Neuronal stem cell (in vitro differentiated cells): ENCODE measurements around the gene CFAP97D2.

Source experiments
- DNase-seq: peaks from one replicate; pipeline ENCODE4 v3.0.0-alpha.2; 2013; ENCODE audit warnings: low spot score
- H2AFZ ChIP-seq: one replicate; pipeline ENCODE4 v1.6.1; 2013; ENCODE audit warnings: mild to moderate bottlenecking, low read length, inconsistent platforms
- H2AK5ac ChIP-seq: 2 replicates; pipeline ENCODE4 v1.6.1; 2013; ENCODE audit warnings: low read depth, mild to moderate bottlenecking, inconsistent platforms, low read length, moderate library complexity, mixed read lengths
- H2BK120ac ChIP-seq: 2 replicates; pipeline ENCODE4 v1.6.1; 2013; ENCODE audit warnings: low read depth, mild to moderate bottlenecking, inconsistent platforms, low read length, moderate library complexity, mixed read lengths
- H2BK12ac ChIP-seq: one replicate; pipeline ENCODE4 v1.6.1; 2013; ENCODE audit warnings: low read length, inconsistent platforms
- H2BK15ac ChIP-seq: 2 replicates; pipeline ENCODE4 v1.6.1; 2013; ENCODE audit warnings: mild to moderate bottlenecking, low read length, inconsistent platforms, mixed read lengths
- H2BK5ac ChIP-seq: one replicate; pipeline ENCODE4 v1.6.1; 2013; ENCODE audit warnings: inconsistent platforms, mild to moderate bottlenecking, low read length, moderate library complexity
- H3K14ac ChIP-seq: one replicate; pipeline ENCODE4 v1.6.1; 2013; ENCODE audit warnings: low read length, inconsistent platforms
- H3K18ac ChIP-seq: 2 replicates; pipeline ENCODE4 v1.6.1; 2013; ENCODE audit warnings: low read length, inconsistent platforms
- H3K23ac ChIP-seq: 2 replicates; pipeline ENCODE4 v1.6.1; 2013; ENCODE audit warnings: low read depth, mild to moderate bottlenecking, mixed read lengths, low read length, inconsistent platforms; ENCODE audit not compliant: poor library complexity
- H3K27ac ChIP-seq: replicated peaks from 3 replicates; pipeline ENCODE4 v1.5.1; 2013; ENCODE audit warnings: low read length, inconsistent platforms
- H3K27me3 ChIP-seq, 3 experiments: 2 replicates each; pipeline ENCODE4 v1.6.1; 2013; ENCODE audit warnings: low read length in 3 of 3, mild to moderate bottlenecking in 2 of 3, inconsistent platforms in 1 of 3, low read depth in 1 of 3, mixed read lengths in 1 of 3, moderate library complexity in 1 of 3; ENCODE audit not compliant: control insufficient read depth in 3 of 3, insufficient read depth in 3 of 3
- H3K36me3 ChIP-seq, 2 donors: replicated peaks in 1 of 2; 2 replicates each; pipeline ENCODE4 v1.6.1; 2013; ENCODE audit warnings: low read length in 2 of 2; ENCODE audit not compliant: control insufficient read depth in 2 of 2, insufficient read depth in 2 of 2
- H3K4ac ChIP-seq: 2 replicates; pipeline ENCODE4 v1.6.1; 2013; ENCODE audit warnings: inconsistent platforms, mild to moderate bottlenecking, low read length, moderate library complexity
- H3K4me1 ChIP-seq, 2 donors: 1 replicate in 1 of 2; 2 replicates in 1 of 2; pipeline ENCODE4 v1.6.1; 2013; ENCODE audit warnings: low read length in 2 of 2, low read depth in 1 of 2; ENCODE audit not compliant: control insufficient read depth in 2 of 2, insufficient read depth in 1 of 2
- H3K4me2 ChIP-seq: one replicate; pipeline ENCODE4 v1.6.1; 2013; ENCODE audit warnings: mild to moderate bottlenecking, low read length, inconsistent platforms; ENCODE audit not compliant: insufficient read depth, poor library complexity, severe bottlenecking
- H3K4me3 ChIP-seq, 2 donors: 2 replicates each; pipeline ENCODE4 v1.5.1; 2013; ENCODE audit warnings: low read length in 2 of 2, mild to moderate bottlenecking in 2 of 2, inconsistent platforms in 1 of 2, moderate library complexity in 1 of 2
- H3K79me1 ChIP-seq: one replicate; pipeline ENCODE4 v1.6.1; 2013; ENCODE audit warnings: low read depth, mild to moderate bottlenecking, inconsistent platforms, low read length, moderate library complexity
- H3K9ac ChIP-seq: one replicate; pipeline ENCODE4 v1.6.1; 2013; ENCODE audit warnings: mild to moderate bottlenecking, low read depth, low read length, inconsistent platforms; ENCODE audit not compliant: poor library complexity
- H3K9me3 ChIP-seq, 2 donors: replicated peaks in 1 of 2; 2 replicates each; pipeline versions ENCODE3 to v1.6.1; 2013; ENCODE audit warnings: low read length in 2 of 2, mild to moderate bottlenecking in 2 of 2, inconsistent platforms in 1 of 2, low read depth in 1 of 2, mixed read lengths in 1 of 2, moderate library complexity in 1 of 2; ENCODE audit not compliant: control insufficient read depth in 2 of 2, insufficient read depth in 1 of 2
- H4K8ac ChIP-seq: one replicate; pipeline ENCODE4 v1.6.1; 2013; ENCODE audit warnings: low read depth, mild to moderate bottlenecking, inconsistent platforms, low read length, moderate library complexity
- H4K91ac ChIP-seq: one replicate; pipeline ENCODE4 v1.6.1; 2013; ENCODE audit warnings: low read length, low read depth, mild to moderate bottlenecking, inconsistent platforms; ENCODE audit not compliant: poor library complexity
- WGBS, 2 donors: extraction: QIAGEN DNeasy Blood & Tissue Kit; methylation state at CpG; one replicate each; pipeline ENCODE4 v1.1.7; 2013; ENCODE audit warnings: missing lambda C conversion rate in 2 of 2, mixed read lengths in 1 of 2; ENCODE audit not compliant: insufficient read length in 2 of 2, insufficient replicate concordance in 1 of 2; ENCODE audit errors: extremely low coverage in 2 of 2; 5-methylcytosine and 5-hydroxymethylcytosine counted together

CFAP97D2 gene

DNA sequence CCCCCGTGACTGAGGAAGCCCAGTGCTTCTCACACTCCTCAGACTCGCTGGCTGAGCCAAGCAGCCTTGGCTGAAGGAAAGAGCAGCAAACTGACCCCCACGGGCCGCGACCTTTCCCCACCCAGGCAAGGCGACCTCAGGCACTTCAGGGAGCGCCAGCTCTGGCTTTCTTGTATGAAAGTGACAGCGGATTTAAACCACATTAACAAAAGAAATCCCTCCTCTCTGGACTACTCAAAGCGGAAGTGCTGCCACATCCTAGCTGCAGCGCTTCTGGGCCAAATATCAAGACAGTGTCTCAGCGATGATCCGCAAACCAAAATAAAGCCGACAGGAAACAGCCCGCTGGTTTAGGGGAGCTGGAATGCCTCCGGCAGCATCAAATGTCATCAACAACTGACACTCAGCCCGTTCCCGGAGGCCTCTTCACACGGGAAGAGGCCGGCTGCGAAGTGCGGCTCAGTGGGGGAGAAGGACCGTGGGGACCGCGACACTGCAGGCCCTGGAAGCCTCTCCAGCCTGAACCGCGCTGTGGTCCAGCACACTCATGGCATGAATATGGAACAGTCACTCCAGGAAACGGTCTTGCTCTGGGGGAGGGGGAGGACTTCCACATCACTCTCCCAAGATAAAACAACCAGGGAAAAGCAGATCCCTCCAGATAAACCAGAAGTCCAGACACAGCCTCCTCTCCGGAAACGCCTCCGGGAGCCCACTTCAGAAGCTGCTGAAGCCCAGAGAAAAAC is 48.0 kb upstream of the CFAP97D2 start:
- H3K4ac ChIP-seq: no peak overlapping the region
- H3K27me3 ChIP-seq: peaks cover 0 to 13% (median 0%) of the 10 kb centered on the region in 3 experiments
- peak overlapping the region; percentile 85 for H2AK5ac ChIP-seq
- no CpG with 5 or more reads among the region's 30 CpGs for WGBS, 2 donors
- peak overlapping the region; percentile 100 for H3K4me2 ChIP-seq
- H2AFZ ChIP-seq: peak overlapping the region; percentile 90
- peak overlapping the region; percentile 93 to 95 for H3K4me3 ChIP-seq
- H3K18ac ChIP-seq: peak overlapping the region; percentile 96
- no peak overlapping the region for H3K23ac ChIP-seq
- no peak overlapping the region for H3K27ac ChIP-seq
- H3K79me1 ChIP-seq: peaks cover 2% of the 10 kb centered on the region
- peak overlapping the region; percentile 82 for H2BK120ac ChIP-seq
- H4K91ac ChIP-seq: no peak overlapping the region
- H2BK15ac ChIP-seq: no peak overlapping the region
- no peaks in the 10 kb centered on the region for H3K36me3 ChIP-seq
- no peak for DNase-seq
- no peak overlapping the region for H2BK12ac ChIP-seq
- no peak overlapping the region for H2BK5ac ChIP-seq
- no peaks in the 10 kb centered on the region for H3K9me3 ChIP-seq
- H3K14ac ChIP-seq: peak overlapping the region; percentile 100
- peaks cover 41 to 43% of the 10 kb centered on the region in 2 donors for H3K4me1 ChIP-seq
- peak overlapping the region; percentile 87 for H3K9ac ChIP-seq
- H4K8ac ChIP-seq: no peak overlapping the region

DNA sequence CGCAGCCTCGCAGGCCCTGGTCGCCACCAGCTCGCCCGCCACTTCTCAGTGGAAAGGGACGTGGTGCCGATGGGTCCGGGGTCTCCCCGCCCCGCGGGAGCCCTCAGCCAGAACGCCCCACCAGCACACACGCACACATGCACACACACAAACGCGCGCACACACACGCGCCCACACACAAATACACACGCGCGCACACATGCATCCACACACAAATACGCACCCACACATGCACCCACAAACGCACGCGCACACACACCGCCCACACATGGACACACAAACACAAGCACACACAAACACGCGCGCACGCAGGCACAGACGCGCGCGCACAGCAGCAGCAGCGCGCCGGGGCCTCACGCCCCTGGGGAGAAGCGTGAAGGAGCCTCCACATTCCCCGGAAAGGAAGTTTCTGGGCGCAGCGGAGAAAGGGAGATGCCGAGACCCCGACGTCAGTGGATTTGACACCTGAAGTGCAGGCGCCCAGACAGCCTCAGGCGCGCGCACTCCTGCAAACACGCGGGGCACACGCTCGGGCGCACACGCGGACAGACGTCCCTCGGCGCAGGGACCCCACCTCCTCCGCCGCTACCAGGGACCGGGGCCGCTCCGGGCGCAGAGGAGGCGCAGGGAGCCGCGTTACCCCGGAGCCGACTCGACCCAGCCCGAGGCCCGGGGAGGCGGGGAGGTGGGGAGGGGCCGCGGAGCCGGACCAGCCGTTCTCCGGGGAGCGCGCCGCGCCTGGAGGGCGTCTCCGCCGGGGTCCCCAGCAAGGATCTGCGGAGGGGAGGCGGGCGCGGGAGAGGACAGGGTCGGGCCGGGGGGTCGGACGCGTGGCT is 47.3 kb upstream of the CFAP97D2 start:
- no peak for DNase-seq
- Histone ChIP-seq H3K27me3 (peaks cover 0 to 13% (median 0%) of the 10 kb centered on the region in 3 experiments), H3K79me1 (peaks cover 2% of the 10 kb centered on the region), H2AK5ac (peak overlapping the region; percentile 67), H3K14ac (peak overlapping the region; percentile 100), H4K8ac (no peak overlapping the region), H3K36me3 (no peaks in the 10 kb centered on the region), H3K4me2 (peak overlapping the region; percentile 100), H2BK120ac (no peak overlapping the region), H3K27ac (no peak overlapping the region), H3K9ac (peak overlapping the region; percentile 87), H3K4me1 (peaks cover 43 to 44% of the 10 kb centered on the region in 2 donors), H4K91ac (no peak overlapping the region), H2AFZ (peak overlapping the region; percentile 90), H3K9me3 (no peaks in the 10 kb centered on the region), H3K4me3 (peak overlapping the region; percentile 93 to 95), H3K18ac (peak overlapping the region; percentile 96), H3K23ac (peak overlapping the region; percentile 12), H3K4ac (no peak overlapping the region), H2BK5ac (no peak overlapping the region), H2BK15ac (peak overlapping the region; percentile 93), H2BK12ac (no peak overlapping the region)
- no CpG with 5 or more reads among the region's 95 CpGs for WGBS, 2 donors

DNA sequence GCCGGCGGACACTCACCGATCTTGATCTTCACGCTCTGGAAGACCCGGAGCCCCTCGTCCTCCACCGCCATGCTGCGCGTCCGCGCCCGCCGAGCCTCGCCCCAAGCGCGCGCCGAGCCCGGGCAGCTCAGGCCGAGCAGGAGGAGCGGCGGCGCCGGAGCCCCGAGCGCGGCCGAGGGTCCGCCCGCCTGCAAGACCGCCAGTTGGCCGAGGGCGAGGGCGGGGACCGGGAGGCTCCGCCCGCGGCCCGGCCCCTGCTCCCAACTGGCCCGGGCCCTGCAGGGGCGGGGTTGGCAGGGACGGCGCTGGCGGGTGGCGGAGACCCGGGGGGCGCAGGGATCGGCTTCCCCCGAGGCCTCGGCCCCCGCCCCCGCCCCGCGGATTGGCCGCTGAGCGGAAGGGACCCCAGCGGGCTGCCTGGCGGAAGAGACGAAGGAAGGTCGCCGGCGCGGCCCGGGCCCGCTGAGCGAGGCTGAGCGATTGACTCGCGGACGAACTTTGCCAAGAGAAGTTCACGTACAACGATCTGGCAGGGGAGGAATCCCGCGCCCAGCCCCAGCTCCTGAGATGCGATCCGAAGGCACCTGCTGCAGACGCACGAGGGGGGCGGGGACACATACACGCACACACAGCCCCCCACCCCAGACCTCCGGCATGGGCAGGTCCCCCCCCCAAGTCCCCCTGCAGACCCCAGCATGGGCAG is 46.5 kb upstream of the CFAP97D2 start, which contains the start of gene RASA3:
Gene RASA3 (minus strand): TSS at position 205 of the 703 bp plus-strand sequence. CDS start 134 bp downstream, at position 71.
- Histone ChIP-seq H3K23ac (peak within 1 kb of the TSS; percentile 12), H4K91ac (no peak within 1 kb of the TSS), H3K79me1 (peaks cover 2% of the 10 kb centered on the region), H3K4me2 (peak within 1 kb of the TSS; percentile 100), H3K9ac (peak within 1 kb of the TSS; percentile 87), H3K4me1 (peaks cover 40 to 44% of the 10 kb centered on the region in 2 donors), H2BK120ac (no peak within 1 kb of the TSS), H2AK5ac (peak within 1 kb of the TSS; percentile 67), H3K4me3 (peak within 1 kb of the TSS; percentile 93 to 95), H3K18ac (peak within 1 kb of the TSS; percentile 96), H2AFZ (peak within 1 kb of the TSS; percentile 90), H2BK15ac (peak within 1 kb of the TSS; percentile 93), H3K14ac (peak within 1 kb of the TSS; percentile 100), H2BK12ac (no peak within 1 kb of the TSS), H4K8ac (no peak within 1 kb of the TSS), H3K36me3 (no peaks in the 10 kb centered on the region), H3K4ac (no peak within 1 kb of the TSS), H2BK5ac (no peak within 1 kb of the TSS), H3K27me3 (peaks cover 0 to 13% (median 0%) of the 10 kb centered on the region in 3 experiments), H3K9me3 (no peaks in the 10 kb centered on the region), H3K27ac (no peak within 1 kb of the TSS)
- WGBS, 2 donors: no CpG with 5 or more reads among the region's 81 CpGs
- peak; percentile 84 for DNase-seq
